Gastrocnemius medialis (tissue), 4 donors: ENCODE results near the gene TBRG4. TPM values are rescaled to one million over a fixed set of nuclear protein-coding genes. Genes with fewer than 3 reads are reported as not detected.
A peak's percentile ranks its signal among the peaks of the same experiment; 100 is the strongest.

Experiments used
- ATAC-seq, 2 donors: fragments of 150-250 bp; one replicate each; pipeline ENCODE4 v1.9.1; 2016
- DNase-seq, 2 donors: peaks; one replicate each; pipeline ENCODE4 v3.0.0-alpha.2; 2019
- H3K27ac ChIP-seq, 4 donors: fragments of 200-600 bp; sonication (generic); 1 replicate in 1 of 4; 2 replicates in 3 of 4; pipeline ENCODE4 v1.5.1; 2016 to 2018; ENCODE audit warnings: mild to moderate bottlenecking in 2 of 4, moderate library complexity in 1 of 4
- H3K27me3 ChIP-seq, 3 donors: fragments of 200-600 bp; sonication (generic) in 2 of 3; 1 replicate in 1 of 3; 2 replicates in 2 of 3; pipeline versions ENCODE4 v1.5.1 to v1.6.0; 2016 to 2019; ENCODE audit warnings: mild to moderate bottlenecking in 1 of 3, moderate library complexity in 1 of 3
- H3K36me3 ChIP-seq, 2 donors: fragments of 200-600 bp; sonication (generic) in 1 of 2; one replicate each; pipeline ENCODE4 v1.5.1; 2017 to 2018
- H3K4me1 ChIP-seq, 2 donors: fragments of 200-600 bp; sonication (generic) in 1 of 2; one replicate each; pipeline ENCODE4 v1.5.1; 2016 to 2017; ENCODE audit warnings: mild to moderate bottlenecking in 2 of 2
- H3K4me3 ChIP-seq, 4 donors: fragments of 200-600 bp; sonication (generic) in 3 of 4; 1 replicate in 1 of 4; 2 replicates in 3 of 4; pipeline ENCODE4 v1.5.1; 2016 to 2019; ENCODE audit warnings: mild to moderate bottlenecking in 2 of 4
- H3K9me3 ChIP-seq, 3 donors: fragments of 200-600 bp; sonication (generic) in 2 of 3; 1 replicate in 1 of 3; 2 replicates in 2 of 3; pipeline ENCODE4 v1.5.1; 2016 to 2019
- CTCF ChIP-seq, 5 experiments: fragments of 450-650 bp in 3 of 5; fragments of 200-600 bp in 2 of 5; sonication (generic) in 2 of 5; IDR thresholded peaks in 4 of 5; conservative IDR thresholded peaks in 1 of 5; 1 replicate in 4 of 5; 2 replicates in 1 of 5; pipeline ENCODE4 v1.5.1; 2016 to 2019; ENCODE audit warnings: antibody characterized with exemption in 5 of 5, mild to moderate bottlenecking in 3 of 5, moderate library complexity in 3 of 5
- POLR2A ChIP-seq, 2 donors: fragments of 450-650 bp; IDR thresholded peaks; one replicate each; pipeline ENCODE4 v1.6.1; 2017; ENCODE audit warnings: antibody characterized with exemption in 2 of 2, mild to moderate bottlenecking in 2 of 2, moderate library complexity in 2 of 2
- in situ Hi-C, 4 donors: fragments of 200-750 bp; cut with MboI; loops; one replicate each; pipeline versions ENCODE4 v1.15.0 to v1.8.0; 2017; ENCODE audit warnings: low sequenced_read_pairs in 4 of 4
- intact Hi-C: fragments of 100-400 bp; cut with DNase I; formaldehyde crosslinking; loops from one replicate; pipeline ENCODE4 v1.15.1; 2023; ENCODE audit warnings: low total_unique reads
- total RNA-seq, 4 donors: library from RNA; depleted of rRNA; stranded (reverse); fragments of >200 nt; gene quantifications; one replicate each; pipeline versions ENCODE4 v1.1.0 to v1.2.3, GENCODE V29; 2016

The TBRG4 gene
- total RNA-seq, 4 donors from 2014 or later: 74.3 to 105 (median 92.7) TPM

GRCh38 chr7:45085619-45086200, 25.8 kb downstream of the TBRG4 start:
- no peak overlapping the region for H3K27ac ChIP-seq
- DNase-seq (no peak), ATAC-seq (no peak)
- H3K27me3 ChIP-seq: peaks cover 0 to 4% (median 0%) of the 10 kb centered on the region in 3 donors
- in situ Hi-C loops: no loop called here
- intact Hi-C loops: no loop called here
- no peaks in the 10 kb centered on the region for H3K9me3 ChIP-seq
- no peaks in the 10 kb centered on the region for H3K36me3 ChIP-seq
- no peaks in the 10 kb centered on the region for H3K4me1 ChIP-seq
- no peak for TF ChIP-seq POLR2A (IDR thresholded peaks at IDR 0.05)
- no peak for TF ChIP-seq CTCF (IDR thresholded peaks at IDR 0.05 in 4 of 5, conservative IDR thresholded peaks at IDR 0.05 in 1 of 5)
- no peak overlapping the region for H3K4me3 ChIP-seq

GRCh38 chr7:45084901-45085618, 26.4 kb downstream of the TBRG4 start:
- Histone ChIP-seq H3K4me1 (no peaks in the 10 kb centered on the region), H3K27ac (no peak overlapping the region), H3K4me3 (no peak overlapping the region), H3K36me3 (no peaks in the 10 kb centered on the region), H3K27me3 (peaks cover 0 to 4% (median 0%) of the 10 kb centered on the region in 3 donors), H3K9me3 (no peaks in the 10 kb centered on the region)
- DNase-seq (peak in 1 of 2 donors; percentile 3), ATAC-seq (no peak)
- TF ChIP-seq CTCF (IDR thresholded peaks at IDR 0.05 in 4 of 5, conservative IDR thresholded peaks at IDR 0.05 in 1 of 5) (no peak), POLR2A (IDR thresholded peaks at IDR 0.05) (no peak)
- in situ Hi-C loops (no loop called here), intact Hi-C loops (no loop called here)

DNA sequence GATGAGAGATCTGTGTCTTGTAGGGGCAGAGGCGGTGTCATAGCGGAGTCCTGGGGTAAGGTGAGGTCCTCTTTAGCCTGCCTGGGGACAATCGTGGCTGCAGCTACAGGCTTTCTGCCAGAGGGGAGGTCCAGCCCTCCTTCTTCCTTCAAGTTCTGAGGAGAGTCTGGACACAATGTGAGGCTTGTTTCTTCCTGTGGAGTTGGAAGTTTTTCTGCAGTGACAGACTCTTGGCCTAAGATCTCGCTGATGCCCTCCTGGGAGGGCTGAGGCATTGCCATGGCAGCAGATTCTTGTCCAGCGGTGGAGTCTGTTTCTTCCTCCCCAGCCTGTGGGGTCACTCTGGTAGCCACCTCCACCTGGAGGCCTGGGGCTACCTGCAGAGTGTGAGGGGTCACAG, 27.2 kb downstream of the TBRG4 start:
- no peaks in the 10 kb centered on the region for H3K36me3 ChIP-seq
- in situ Hi-C loops (no loop called here), intact Hi-C loops (no loop called here)
- no peak overlapping the region for H3K4me3 ChIP-seq
- no peaks in the 10 kb centered on the region for H3K27me3 ChIP-seq
- no peaks in the 10 kb centered on the region for H3K4me1 ChIP-seq
- H3K27ac ChIP-seq: no peak overlapping the region
- no peak for ATAC-seq
- peak in 1 of 2 donors; percentile 1 for DNase-seq
- TF ChIP-seq CTCF (IDR thresholded peaks at IDR 0.05 in 4 of 5, conservative IDR thresholded peaks at IDR 0.05 in 1 of 5) (no peak), POLR2A (IDR thresholded peaks at IDR 0.05) (no peak)
- H3K9me3 ChIP-seq: no peaks in the 10 kb centered on the region

DNA sequence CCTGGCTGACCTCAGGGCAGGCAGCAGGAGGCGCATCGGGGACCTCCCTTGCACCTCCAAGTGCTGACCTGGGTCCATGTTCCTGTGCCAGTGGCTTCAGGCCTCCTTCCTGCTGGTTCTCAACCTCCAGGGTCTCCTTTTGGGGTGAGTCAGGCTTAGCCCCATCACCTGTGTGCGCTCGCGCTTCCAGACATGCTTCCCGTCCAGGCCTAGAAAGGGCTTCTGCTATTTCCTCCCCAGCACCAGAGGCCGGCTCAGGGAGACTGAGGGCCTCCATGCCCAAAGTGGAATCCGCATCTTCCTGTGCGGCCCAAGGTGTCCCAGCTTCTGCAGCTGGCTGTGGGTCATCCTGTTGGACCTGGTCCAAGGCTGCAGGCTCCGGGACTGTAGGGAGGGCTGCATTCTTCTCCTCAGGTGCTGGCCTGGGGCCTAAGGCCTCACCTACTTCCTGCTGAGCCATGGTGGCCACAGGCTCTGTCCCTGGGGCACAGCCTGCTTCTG, 28.6 kb downstream of the TBRG4 start:
- Histone ChIP-seq H3K27ac (no peak overlapping the region), H3K9me3 (no peaks in the 10 kb centered on the region), H3K36me3 (no peaks in the 10 kb centered on the region), H3K27me3 (no peaks in the 10 kb centered on the region), H3K4me3 (no peak overlapping the region), H3K4me1 (no peaks in the 10 kb centered on the region)
- TF ChIP-seq POLR2A (IDR thresholded peaks at IDR 0.05): no peak
- TF ChIP-seq CTCF (IDR thresholded peaks at IDR 0.05 in 4 of 5, conservative IDR thresholded peaks at IDR 0.05 in 1 of 5): no peak
- no peak for ATAC-seq
- in situ Hi-C loops (no loop called here), intact Hi-C loops (no loop called here)
- DNase-seq: no peak
